SIG-M5 (cell line): ENCODE results near the gene CCDC117.

Source experiments
- DNase-seq: peaks from one replicate; lab custom pipeline; 2025; lab: John Stamatoyannopoulos, UW

The CCDC117 gene

DNA sequence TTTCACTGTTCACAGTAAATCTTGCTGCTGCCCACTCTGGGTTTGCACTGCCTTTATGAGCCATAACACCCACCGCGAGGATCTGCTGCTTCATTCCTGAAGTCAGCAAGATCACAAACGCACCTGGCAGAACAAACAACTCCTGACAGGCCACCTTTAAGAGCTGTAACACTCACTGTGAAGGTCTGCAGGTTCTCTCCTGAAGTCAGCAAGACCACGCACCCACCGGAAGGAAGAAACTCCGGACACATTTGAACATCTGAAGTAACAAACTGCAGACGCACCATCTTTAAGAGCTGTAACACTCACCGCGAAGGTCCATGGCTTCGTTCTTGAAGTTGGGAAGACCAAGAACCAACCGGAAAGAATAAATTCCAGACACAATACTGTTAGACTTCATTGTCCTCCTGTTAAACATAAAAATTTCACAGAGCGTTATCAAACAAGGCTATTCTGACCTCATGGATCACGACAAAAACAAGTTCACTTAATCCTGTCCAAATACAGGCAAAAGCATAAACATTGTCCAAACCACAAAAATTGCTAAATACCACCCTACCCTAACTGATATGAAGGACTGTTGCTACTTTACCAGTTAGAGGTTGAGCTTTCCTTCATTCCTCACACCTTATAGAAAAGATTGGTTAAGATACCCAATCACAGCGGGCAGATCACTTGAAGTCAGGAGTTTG lies 3.0 kb upstream of the CCDC117 start:
- no peak for DNase-seq

DNA sequence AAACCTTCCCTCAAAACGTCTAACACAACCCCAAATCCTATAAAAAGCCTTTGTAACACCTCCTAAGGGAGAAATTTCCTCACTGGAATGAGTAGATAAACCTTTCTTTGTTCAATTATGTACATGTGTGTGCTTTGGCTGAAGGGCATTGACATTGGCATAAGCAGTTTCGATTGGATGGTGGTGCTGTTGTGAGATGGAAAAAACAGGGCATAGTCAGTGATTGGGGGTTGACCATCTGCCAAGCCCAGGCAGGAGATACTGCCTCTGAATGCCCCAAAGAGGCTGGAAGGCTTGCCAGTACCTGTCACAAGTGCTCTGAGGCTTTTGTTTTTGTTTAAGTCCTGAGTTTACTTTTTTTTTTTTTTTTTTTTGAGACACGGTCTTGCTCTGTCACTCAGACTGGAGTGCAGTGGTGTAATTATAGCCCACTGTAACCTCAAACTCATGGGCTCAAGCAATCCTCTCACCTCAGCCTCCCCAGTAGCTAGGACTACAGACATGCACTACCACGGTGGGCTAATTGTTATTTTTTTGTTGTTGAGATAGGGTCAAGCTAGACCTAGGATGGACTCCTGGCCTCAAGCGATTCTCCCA lies 1.2 kb upstream of the CCDC117 start:
- no peak for DNase-seq

DNA sequence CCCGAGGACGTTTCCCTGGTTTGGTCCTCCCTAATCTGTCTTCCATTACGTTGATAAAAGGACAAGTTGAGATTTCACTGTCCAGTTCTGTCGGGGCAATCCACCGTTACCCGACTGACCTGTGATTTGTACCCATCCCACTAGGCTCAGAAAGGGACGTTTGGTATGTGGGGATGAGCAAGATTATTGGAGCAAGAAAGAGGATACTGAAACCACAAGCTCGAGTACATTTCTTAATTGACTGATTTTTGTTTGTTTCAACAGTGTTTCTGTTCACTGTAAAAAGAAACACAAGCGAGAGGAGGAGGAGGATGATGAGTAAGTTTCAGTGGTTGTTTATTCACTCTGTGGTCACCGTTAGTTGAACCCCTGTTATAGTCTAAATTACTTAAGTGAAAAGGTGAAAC lies 969 bp downstream of the CCDC117 start:
- no peak for DNase-seq

- DNase-seq = no peak
Measured at GRCh38 chr22:28774378-28774777, 1.9 kb downstream of the CCDC117 start.

- no peak for DNase-seq
Measured at GRCh38 chr22:28779833-28780232, 7.3 kb downstream of the CCDC117 start.

DNA sequence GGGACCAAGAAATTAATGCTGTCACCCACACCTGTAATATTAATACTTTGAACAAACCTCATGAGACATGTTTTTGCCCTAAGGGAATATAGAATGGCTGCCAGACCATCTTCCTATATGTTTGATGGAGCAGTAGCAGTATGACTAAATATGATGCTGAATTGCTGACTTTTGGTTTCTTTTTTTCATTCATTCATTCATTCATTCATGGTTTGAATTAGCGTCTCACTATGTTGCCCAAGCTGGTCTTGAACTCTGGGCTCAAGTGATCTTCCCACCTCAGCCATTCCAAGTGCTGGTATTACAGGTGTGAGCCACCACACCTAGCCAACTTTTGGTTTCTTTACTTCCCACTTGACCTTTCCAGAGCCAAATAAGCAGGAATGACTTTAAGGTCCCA lies 7.8 kb downstream of the CCDC117 start:
- no peak for DNase-seq

DNA sequence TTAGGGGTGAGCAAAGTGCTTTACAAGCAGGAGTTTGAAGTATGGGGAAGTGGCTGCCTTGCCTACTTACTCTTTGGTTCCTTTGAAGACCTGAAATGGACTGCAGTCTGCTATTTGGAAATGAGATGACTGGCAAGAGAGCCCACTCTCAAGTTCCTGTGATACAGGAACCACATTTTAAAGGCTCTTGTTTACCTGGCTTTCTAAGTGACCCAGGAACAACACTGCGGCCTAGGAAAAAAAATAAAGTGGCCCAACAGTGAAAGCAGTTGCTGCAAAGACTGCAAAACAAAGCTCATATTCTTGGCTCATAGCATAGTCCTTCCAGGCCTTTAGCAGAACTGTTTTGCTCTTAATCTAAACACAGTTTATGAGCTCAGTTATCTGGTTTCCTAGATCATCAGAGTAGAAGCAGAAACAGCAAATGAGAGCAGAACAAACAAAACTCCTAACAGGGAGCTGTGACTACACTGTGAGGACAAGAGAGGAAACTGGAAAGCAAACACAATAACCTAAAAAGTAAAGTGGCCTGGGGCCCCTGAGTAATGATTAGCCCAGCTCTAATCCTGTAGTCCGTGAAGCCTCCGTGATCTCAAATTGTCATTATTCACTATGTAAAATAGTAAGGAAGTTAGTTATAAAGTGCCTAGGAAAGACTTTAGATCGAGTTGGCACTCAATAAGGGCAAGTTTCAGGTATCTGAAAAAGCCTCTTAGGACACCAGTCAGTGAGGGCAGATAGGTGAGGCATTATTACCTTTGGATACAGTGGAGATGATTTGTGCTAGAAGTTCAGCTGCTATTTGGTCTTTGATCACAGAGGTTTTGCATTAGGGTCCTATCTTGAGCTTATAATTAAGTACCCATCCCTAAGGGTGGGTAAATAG lies 11.5 kb downstream of the CCDC117 start:
- DNase-seq = no peak

DNA sequence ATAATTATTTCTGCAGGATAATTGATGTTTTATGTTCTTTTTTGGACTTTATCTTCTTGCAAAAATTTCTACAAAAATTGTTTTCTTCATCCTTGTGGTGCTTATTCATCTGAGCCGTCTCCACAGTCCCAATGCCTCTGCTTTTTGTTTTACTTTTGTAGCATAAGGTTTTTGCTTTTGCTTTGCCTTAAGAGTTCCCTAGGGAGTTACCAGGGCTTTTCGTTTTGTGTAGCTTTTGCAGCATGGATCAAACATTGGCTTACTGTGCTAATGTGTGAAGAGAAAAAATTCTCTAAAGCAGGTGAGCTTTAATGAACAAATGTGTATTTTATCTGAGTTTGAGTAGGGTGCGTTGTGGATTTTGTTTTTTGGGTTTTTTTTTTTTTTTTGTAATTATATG lies 16.1 kb downstream of the CCDC117 start:
- no peak for DNase-seq

- no peak for DNase-seq
Measured at GRCh38 chr22:28791124-28791523, 18.6 kb downstream of the CCDC117 start.

- no peak for DNase-seq
Measured at GRCh38 chr22:28791841-28792490, 19.5 kb downstream of the CCDC117 start.

DNA sequence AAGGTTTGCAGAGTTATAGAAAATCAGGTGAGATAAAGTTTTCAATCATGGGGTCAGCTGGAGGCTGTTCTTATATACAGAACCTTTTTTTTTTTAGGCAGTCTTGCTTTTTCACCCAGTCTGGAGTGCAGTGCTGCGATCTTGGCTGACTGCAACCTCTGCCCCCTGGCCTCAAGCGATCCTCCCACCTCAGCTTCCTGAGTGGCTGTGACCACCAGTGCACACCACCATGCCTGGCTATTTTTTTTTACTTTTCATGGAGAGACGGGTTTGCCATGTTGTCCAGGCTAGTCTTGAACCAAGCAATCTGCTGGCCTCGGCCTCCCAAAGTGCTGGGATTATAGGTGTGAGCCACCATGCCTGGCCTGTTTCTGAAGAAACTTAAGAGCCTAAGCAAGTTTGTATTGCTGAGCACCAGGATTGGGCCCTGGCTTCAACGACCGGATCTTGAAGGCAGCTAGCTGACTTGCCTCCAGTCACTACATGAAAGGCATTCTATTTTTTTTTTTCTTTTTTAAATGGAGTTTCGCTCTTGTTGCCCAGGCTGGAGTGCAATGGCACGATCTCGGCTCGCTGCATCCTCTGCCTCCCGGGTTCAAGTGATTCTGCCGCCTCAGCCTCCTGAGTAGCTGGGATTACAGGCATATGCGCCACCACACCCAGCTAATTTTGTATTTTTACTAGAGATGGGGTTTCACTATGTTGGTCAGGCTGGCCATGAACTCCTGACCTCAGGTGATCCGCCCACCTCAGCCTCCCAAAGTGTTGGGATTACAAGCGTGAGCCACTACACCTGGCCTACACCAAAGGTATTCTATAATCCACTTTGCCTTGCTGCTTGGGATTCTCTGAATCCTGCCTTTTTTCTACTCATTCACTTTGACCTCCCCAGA lies 20.2 kb downstream of the CCDC117 start:
- DNase-seq = no peak

GRCh38 chr22:28793976-28794584 lies 21.6 kb downstream of the CCDC117 start:
- no peak for DNase-seq

- DNase-seq = no peak
Measured at GRCh38 chr22:28795071-28795693, 22.7 kb downstream of the CCDC117 start.

GRCh38 chr22:28795932-28796856 lies 23.7 kb downstream of the CCDC117 start:
- no peak for DNase-seq

DNA sequence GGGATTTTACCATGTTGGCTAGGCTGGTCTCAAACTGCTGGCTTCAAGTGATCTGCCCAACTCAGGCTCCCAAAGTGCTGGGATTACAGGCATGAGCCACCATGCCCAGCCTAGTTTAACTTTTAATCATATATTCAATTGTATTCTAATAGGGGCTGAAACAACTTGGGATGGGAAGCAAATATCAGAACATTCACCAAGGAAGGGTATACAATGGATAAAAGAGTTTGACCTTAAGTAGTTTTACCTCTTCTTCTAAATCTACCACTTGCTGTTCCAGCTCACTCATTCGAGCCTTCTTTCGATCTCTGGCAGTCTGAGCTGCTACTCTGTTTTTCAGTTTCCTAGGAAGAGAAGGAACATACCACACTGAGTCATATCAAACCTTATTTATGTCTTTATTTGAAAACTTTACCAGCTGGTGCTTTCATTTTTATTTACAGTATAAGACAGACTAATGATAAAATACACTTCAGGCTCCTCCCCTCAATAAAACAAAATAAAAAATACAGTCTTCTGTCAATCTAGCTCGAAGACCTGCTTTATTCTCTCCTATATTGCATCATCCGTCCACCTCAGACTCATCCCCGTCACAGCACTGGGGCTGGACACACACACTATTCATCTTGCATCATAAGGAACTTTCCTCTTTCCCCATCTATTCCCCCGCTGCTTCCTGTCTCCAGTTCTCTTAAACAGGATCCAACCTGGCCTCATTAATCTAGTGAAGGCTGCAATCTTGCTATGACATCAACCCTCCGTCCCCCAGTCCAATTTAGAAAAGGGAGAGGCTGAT lies 26.5 kb downstream of the CCDC117 start:
- DNase-seq = peak; percentile 75

- no peak for DNase-seq
Measured at GRCh38 chr22:28799606-28800307, 27.3 kb downstream of the CCDC117 start.

DNA sequence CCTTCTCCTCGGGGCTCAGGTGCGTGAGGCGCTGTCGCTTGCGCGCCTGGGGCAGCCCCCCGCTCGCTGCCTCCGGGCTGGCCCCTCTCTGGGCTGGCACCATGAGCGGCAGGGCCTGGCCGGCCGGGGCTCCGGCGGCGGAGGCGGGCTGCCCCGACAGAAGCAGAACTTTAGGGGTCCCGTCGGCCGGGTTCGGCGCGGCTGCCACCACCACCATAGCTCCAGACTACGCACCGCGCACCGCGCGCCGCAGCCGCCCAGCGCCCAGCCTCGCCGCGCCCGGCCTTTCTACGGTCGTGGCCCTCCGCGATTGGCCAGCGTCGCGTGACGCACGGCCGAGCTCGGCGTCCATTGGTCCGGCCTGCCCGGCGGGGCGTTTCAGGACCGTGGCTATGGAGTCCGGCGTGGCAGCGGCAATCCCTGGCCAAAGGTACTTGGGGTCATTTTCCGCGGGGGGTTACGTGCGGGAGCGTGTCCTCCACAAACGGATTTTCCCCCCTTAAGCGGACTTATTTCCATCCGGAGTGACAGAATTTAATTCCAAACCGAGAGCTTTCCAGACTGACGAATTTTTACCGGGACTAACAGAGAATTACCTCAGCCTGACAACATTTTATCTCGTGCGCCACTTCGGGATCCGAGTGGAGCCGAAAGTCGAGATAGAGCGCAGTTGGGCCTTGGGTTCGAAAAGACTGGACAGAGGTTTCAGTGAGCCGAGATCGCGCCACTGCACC lies 28.0 kb downstream of the CCDC117 start, which contains the start of gene XBP1:
XBP1 (minus strand) TSS at position 262 of the 734 bp plus-strand sequence.
- peak; percentile 33 for DNase-seq
